IMR-90 (cell line): ENCODE data around the gene APLN.

Source experiments
- BHLHE40 ChIP-seq: fragments of 150-350 bp; IDR thresholded peaks from 2 replicates; pipeline ENCODE4 v1.6.1; 2016; ENCODE audit warnings: mild to moderate bottlenecking, low read depth, low read length
- MAFK ChIP-seq: IDR thresholded peaks from 2 replicates; pipeline ENCODE4 v1.6.1; 2012; ENCODE audit warnings: low read depth, low read length, improper control_type of control experiment
- POLR2A ChIP-seq: IDR thresholded peaks from 2 replicates; pipeline ENCODE4 v1.6.1; 2012; ENCODE audit warnings: mild to moderate bottlenecking, low read depth, low read length
- RAD21 ChIP-seq: IDR thresholded peaks from 2 replicates; pipeline ENCODE4 v1.6.1; 2012; ENCODE audit warnings: low read length, improper control_type of control experiment
- SMC3 ChIP-seq: fragments of 150-350 bp; IDR thresholded peaks from 2 replicates; pipeline ENCODE4 v1.6.1; 2016; ENCODE audit warnings: low read depth, mild to moderate bottlenecking, antibody characterized with exemption, low read length, moderate library complexity
- TF ChIP-seq, protein P1 (sequence below): conservative IDR thresholded peaks from 2 replicates; pipeline ENCODE4 v1.5.1; 2012; ENCODE audit warnings: mild to moderate bottlenecking, low read depth, low read length, improper control_type of control experiment

- TF ChIP-seq, protein P1, sequence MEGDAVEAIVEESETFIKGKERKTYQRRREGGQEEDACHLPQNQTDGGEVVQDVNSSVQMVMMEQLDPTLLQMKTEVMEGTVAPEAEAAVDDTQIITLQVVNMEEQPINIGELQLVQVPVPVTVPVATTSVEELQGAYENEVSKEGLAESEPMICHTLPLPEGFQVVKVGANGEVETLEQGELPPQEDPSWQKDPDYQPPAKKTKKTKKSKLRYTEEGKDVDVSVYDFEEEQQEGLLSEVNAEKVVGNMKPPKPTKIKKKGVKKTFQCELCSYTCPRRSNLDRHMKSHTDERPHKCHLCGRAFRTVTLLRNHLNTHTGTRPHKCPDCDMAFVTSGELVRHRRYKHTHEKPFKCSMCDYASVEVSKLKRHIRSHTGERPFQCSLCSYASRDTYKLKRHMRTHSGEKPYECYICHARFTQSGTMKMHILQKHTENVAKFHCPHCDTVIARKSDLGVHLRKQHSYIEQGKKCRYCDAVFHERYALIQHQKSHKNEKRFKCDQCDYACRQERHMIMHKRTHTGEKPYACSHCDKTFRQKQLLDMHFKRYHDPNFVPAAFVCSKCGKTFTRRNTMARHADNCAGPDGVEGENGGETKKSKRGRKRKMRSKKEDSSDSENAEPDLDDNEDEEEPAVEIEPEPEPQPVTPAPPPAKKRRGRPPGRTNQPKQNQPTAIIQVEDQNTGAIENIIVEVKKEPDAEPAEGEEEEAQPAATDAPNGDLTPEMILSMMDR = no peak
- no peak for TF ChIP-seq RAD21
- no peak for TF ChIP-seq POLR2A
- no peak for TF ChIP-seq BHLHE40
- no peak for TF ChIP-seq MAFK
- no peak for TF ChIP-seq SMC3
These were observed 6.6 kb upstream of the APLN start for GRCh38 chrX:129661369-129661768.
